ENCODE results near the gene VIM.

The VIM gene

DNA sequence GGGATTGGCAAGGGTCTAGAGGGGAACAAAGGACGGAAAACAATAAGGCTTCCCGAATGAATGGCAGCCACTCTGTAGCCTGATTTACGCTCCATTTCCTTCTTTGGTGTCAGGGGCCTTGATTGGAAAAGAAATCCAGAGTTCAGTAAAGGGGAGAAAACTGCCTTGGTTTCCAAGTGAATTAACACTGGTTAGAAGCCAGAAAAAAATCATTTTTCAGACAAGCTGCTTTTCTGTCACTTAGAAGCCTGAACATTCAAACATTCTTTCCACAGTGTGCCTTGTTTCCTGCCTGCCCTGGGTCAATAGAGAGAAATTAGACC, 26.3 kb upstream of the VIM start:
- no peak for ATAC-seq
- Mint-ChIP-seq H3K27ac (peak overlapping the region; percentile 92), H3K36me3 (no peaks in the 10 kb centered on the region), H3K4me1 (peaks cover 29% of the 10 kb centered on the region), H3K9me3 (no peaks in the 10 kb centered on the region), H3K4me3 (peak overlapping the region; percentile 89), H3K27me3 (no peaks in the 10 kb centered on the region)

DNA sequence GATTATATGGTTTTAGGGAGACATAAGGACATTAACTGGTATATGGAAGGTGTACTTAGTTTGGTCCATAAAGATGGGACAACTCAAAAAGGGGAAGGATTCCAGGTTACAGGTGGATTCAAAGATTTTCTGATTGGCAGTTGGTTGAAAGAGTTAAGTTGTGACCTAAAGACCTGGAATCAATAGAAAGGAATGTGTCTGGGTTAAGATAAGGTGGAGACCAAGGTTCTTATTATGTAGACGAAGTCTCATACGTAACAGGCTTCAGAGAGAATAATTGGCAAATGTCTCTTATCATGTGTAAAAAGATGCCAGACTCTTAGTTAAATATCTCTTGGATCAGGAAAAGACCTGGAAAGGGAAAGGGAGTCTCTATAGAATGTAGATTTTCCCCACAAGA, 25.5 kb upstream of the VIM start:
- Mint-ChIP-seq H3K27me3 (no peaks in the 10 kb centered on the region), H3K4me1 (peaks cover 30% of the 10 kb centered on the region), H3K27ac (peak overlapping the region; percentile 92), H3K36me3 (no peaks in the 10 kb centered on the region), H3K9me3 (no peaks in the 10 kb centered on the region), H3K4me3 (no peak overlapping the region)
- no peak for ATAC-seq

DNA sequence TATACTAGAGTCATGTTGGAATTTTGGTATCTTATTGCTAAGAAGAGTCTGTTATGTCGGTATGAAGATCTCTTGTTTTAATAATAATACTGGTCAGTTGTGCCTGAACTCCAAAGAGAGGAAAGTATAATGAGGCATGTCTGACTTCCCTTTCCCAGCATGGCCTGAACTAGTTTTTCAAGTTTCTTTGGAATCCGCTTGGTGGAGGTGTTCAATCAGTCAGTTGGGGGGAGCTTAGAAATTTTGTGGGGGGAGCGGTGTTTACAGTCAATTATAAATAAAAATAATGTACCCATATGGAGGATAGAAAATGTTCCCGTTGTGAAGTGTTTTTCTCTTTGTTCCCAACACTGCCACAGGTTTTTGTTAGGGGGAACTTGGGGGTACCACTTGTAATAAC, 25.0 kb upstream of the VIM start:
- no peak overlapping the region for H3K4me3 Mint-ChIP-seq
- H3K27ac Mint-ChIP-seq: peak overlapping the region; percentile 92
- H3K36me3 Mint-ChIP-seq: no peaks in the 10 kb centered on the region
- peaks cover 30% of the 10 kb centered on the region for H3K4me1 Mint-ChIP-seq
- H3K9me3 Mint-ChIP-seq: no peaks in the 10 kb centered on the region
- ATAC-seq: no peak
- no peaks in the 10 kb centered on the region for H3K27me3 Mint-ChIP-seq

DNA sequence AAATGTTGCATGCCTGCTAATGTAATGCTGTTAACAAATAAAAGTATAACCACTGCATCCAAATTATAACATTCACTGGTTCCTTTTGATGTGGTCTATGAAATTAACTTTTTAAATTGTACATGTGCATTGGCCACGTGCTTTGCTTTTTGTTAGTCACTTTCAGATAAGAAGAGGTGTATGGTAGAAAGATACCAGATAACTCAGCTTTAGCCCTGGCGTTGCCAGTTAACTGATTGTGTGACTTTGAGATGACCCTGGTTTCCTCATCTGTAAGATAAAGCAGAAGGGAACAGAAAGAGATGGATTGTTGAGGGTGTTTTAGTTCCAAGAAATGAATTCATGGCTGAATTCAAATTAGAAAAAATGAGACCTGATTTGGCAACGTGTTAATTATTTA, 24.6 kb upstream of the VIM start:
- Mint-ChIP-seq H3K4me3 (no peak overlapping the region), H3K27ac (no peak overlapping the region), H3K27me3 (no peaks in the 10 kb centered on the region), H3K36me3 (no peaks in the 10 kb centered on the region), H3K9me3 (no peaks in the 10 kb centered on the region), H3K4me1 (peaks cover 30% of the 10 kb centered on the region)
- no peak for ATAC-seq

DNA sequence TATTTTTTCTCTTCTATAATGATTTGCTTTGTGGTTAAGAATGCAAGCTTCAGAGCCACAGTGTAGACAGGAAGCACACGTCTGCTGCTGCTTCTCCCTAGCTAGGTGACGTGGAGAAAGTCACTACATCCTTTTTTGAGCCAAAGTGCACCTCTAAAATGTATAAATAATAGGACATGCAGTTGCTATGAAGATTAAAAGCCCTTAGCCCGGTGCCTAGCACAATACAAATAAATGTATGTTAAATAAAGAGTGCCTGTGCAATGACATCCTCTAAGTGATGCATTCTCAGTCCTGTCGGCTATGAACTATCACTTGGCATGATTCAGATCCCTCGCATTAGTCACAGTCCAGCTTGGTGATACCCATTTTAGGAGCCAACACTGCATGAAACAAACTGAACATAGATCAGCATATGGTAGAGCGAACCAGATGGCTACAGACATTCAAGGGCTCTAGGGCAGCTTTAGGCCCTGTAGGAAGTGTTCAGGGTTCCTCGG, 21.8 kb upstream of the VIM start:
- no peak overlapping the region for H3K4me3 Mint-ChIP-seq
- ATAC-seq: peak; percentile 82
- H3K27me3 Mint-ChIP-seq: no peaks in the 10 kb centered on the region
- H3K4me1 Mint-ChIP-seq: peaks cover 8% of the 10 kb centered on the region
- H3K36me3 Mint-ChIP-seq: no peaks in the 10 kb centered on the region
- H3K27ac Mint-ChIP-seq: peak overlapping the region; percentile 85
- no peaks in the 10 kb centered on the region for H3K9me3 Mint-ChIP-seq

DNA sequence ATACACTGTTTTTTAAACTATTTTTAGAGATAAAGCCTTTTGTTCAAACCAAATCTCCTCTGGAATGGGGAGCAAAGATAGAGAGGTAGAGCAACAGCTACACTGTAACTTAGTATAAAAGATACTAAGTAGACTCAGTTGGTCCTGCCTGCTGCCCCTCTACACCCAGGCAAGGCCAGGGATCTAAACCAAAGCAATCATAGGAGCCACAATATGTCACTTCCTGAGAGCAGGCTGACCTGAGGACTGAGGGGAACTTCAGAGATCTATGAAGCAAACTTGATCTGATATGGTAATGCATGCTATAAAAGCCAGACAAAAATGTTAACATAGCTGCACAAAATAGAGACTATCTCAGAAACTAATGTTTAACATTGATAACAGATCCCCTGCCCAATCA, 19.6 kb upstream of the VIM start:
- no peak overlapping the region for H3K4me3 Mint-ChIP-seq
- H3K36me3 Mint-ChIP-seq: peaks cover 6% of the 10 kb centered on the region
- no peak for ATAC-seq
- H3K9me3 Mint-ChIP-seq: no peaks in the 10 kb centered on the region
- H3K27ac Mint-ChIP-seq: no peak overlapping the region
- no peaks in the 10 kb centered on the region for H3K27me3 Mint-ChIP-seq
- peaks cover 8% of the 10 kb centered on the region for H3K4me1 Mint-ChIP-seq

DNA sequence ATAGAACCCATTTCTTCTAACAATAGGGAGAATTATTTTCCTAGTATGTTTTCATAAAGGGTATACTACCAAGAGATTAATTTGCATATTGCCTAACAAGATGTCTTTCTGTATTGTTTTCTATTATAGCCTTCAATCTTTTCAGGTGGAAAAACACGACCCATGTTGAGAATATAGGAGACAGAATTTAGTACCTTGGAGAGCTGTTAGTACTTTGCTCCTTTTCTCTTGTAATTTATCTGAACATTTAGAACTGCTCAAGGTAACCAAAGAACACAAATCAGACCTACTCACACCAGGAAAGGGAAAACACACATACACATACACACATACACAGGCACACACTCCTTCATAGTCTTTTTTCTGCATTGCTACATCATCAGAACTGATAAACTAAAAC, 18.7 kb upstream of the VIM start:
- H3K9me3 Mint-ChIP-seq: no peaks in the 10 kb centered on the region
- H3K4me1 Mint-ChIP-seq: peaks cover 8% of the 10 kb centered on the region
- H3K36me3 Mint-ChIP-seq: peaks cover 6% of the 10 kb centered on the region
- no peak for ATAC-seq
- no peak overlapping the region for H3K4me3 Mint-ChIP-seq
- H3K27me3 Mint-ChIP-seq: no peaks in the 10 kb centered on the region
- H3K27ac Mint-ChIP-seq: no peak overlapping the region

DNA sequence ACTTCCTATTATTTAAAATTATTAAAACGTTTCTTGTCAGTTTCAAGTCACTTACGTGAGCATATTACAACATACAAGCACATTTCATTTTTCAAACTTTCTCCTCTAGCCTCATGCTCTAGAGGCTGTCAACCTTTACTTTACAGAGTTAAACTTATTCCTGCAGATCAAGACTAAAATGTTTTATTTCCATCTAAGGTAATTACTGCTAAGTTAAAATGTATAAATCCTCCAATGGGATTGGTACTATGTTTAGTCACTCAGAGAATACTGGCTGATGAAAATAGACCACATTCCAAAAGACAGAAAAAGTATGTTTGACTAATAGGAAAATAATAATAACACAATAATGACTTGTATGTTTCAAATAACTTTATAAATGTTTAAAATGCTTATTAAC, 18.2 kb upstream of the VIM start:
- ATAC-seq: no peak
- peaks cover 8% of the 10 kb centered on the region for H3K4me1 Mint-ChIP-seq
- no peak overlapping the region for H3K27ac Mint-ChIP-seq
- H3K27me3 Mint-ChIP-seq: no peaks in the 10 kb centered on the region
- H3K9me3 Mint-ChIP-seq: no peaks in the 10 kb centered on the region
- H3K4me3 Mint-ChIP-seq: no peak overlapping the region
- peaks cover 6% of the 10 kb centered on the region for H3K36me3 Mint-ChIP-seq

DNA sequence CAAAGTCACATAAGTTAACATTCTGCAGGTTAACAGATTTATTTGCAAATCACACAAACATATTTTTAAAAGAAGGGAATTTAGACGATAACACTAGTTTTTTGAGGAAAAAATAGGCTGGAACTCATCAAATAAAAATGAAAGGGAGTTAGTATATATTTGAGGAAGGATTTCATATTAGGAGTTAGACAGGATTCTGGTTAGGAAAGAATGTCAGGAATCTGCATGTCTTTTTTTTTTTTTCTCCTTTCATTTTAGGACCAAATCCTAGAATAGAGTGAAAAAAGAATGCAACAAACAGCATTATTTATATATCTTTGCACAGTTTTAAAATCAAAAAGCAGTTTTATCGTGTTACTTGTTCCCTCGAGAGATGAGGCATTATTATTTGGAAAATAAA, 17.7 kb upstream of the VIM start:
- ATAC-seq: no peak
- H3K4me1 Mint-ChIP-seq: peaks cover 8% of the 10 kb centered on the region
- no peaks in the 10 kb centered on the region for H3K27me3 Mint-ChIP-seq
- H3K27ac Mint-ChIP-seq: no peak overlapping the region
- no peak overlapping the region for H3K4me3 Mint-ChIP-seq
- H3K9me3 Mint-ChIP-seq: no peaks in the 10 kb centered on the region
- H3K36me3 Mint-ChIP-seq: peaks cover 6% of the 10 kb centered on the region

DNA sequence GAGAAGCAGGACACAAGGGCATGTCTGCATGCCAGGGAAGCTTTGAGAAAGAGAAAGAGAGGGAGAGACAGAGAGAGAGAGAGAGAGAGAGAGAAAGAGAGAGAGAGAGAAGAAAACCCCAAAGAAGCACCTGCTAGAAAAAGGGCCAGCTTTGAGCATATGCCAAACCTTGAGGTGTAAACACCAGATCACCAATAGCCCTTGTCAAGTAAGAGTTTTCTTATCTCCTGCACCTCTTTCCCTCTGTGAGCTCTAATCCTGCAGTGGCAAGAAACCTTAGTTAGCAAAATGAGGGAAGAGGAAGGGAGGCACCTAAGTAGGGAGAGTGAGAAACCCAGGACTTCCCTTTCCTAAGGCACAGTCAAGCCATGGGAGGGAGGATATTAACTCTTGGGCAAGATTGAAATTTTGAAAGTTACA, 15.2 kb upstream of the VIM start:
- no peaks in the 10 kb centered on the region for H3K27me3 Mint-ChIP-seq
- no peaks in the 10 kb centered on the region for H3K9me3 Mint-ChIP-seq
- H3K4me3 Mint-ChIP-seq: no peak overlapping the region
- no peak overlapping the region for H3K27ac Mint-ChIP-seq
- H3K4me1 Mint-ChIP-seq: peaks cover 13% of the 10 kb centered on the region
- H3K36me3 Mint-ChIP-seq: peaks cover 6% of the 10 kb centered on the region
- ATAC-seq: no peak

DNA sequence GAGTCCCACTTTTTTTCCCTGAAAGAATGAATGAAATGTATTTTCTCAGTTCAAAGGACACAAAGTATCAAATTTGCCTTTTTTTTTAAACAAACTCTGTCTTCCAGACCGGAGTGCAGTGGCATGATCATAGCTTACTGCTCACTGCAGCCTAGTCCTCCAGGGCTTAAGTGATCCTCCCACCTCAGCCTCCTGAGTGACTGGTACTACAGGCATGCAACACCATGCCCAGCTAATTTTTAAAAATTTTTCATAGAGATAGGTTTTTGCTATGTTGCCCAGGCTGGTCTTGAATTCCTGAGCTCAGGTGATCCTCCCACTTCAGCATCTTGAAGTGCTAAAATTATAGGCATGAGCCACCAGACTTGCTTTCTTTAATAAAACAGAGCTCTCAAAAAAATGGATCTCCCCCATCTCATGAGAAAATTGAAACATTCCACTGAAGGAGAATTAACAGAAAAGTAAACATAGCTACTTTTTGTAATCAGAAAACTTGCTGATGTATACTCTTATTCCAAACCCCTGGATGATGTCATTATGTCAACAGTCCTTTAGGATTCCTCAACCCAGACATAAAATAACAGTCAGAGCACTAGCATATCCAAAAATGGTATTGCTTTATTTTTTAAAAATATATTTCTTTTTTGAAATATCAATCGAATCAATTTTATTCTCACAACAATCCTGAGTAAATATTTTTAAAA, 14.2 kb upstream of the VIM start:
- Mint-ChIP-seq H3K4me1 (peaks cover 14% of the 10 kb centered on the region), H3K4me3 (no peak overlapping the region), H3K27ac (no peak overlapping the region), H3K9me3 (no peaks in the 10 kb centered on the region), H3K36me3 (peaks cover 6% of the 10 kb centered on the region), H3K27me3 (no peaks in the 10 kb centered on the region)
- no peak for ATAC-seq

DNA sequence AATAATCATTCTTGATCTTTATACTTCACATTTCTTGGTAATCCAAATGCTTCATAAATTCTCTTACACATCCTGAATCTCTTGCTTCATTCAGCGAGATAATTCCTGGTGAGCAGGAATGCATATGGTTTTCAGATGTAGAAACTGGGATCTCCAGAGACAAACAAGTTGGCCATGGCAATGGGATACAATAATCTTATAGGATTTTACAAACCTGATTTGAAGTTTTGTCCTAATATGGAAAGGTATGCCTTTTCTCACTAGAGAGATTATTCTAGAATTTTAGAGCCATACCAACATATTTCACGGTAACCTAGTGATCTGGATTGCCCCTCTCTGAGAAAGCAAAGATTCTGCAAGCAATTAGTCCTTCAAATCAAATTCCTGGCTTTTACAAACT, 13.5 kb upstream of the VIM start:
- no peak for ATAC-seq
- H3K27me3 Mint-ChIP-seq: no peaks in the 10 kb centered on the region
- H3K9me3 Mint-ChIP-seq: no peaks in the 10 kb centered on the region
- peaks cover 6% of the 10 kb centered on the region for H3K36me3 Mint-ChIP-seq
- peaks cover 14% of the 10 kb centered on the region for H3K4me1 Mint-ChIP-seq
- H3K4me3 Mint-ChIP-seq: no peak overlapping the region
- peak overlapping the region; percentile 35 for H3K27ac Mint-ChIP-seq

DNA sequence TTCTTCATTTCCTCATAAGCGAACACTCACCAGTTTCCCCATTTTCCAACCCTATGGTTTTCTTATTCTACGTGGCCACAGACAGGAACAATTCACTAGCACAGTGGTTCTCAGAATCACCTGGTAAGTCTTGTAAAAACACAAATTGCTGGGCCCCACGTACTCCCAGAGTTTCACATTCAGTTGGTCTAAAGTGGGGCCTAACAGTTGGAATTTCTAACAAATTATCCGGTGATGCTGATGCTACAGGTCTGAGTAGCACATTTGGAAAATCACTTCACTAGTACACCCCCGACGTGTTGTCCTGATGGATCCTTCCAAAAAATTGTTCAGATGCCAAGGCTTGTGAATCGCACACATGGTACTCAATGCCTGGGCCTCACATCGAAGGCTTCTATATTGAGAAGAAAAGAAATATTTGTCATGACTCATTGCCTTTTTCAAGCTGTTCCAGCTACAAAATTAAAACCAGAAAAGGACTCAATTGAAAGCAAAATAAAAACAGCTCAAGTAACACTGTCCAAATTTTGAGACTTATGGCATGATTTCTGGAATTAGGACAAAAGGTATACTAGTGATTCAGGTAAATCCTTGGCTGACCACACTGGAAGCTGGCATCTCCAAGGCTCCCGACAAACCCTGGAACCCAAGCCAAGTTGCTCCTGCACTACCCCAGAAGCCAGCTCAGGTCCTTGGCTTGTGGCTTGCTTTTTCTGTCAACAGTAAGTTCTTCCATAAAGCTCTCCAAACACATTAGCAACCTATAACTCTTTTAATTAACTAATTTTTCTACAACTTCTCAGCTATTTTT, 12.9 kb upstream of the VIM start:
- H3K4me3 Mint-ChIP-seq: no peak overlapping the region

DNA sequence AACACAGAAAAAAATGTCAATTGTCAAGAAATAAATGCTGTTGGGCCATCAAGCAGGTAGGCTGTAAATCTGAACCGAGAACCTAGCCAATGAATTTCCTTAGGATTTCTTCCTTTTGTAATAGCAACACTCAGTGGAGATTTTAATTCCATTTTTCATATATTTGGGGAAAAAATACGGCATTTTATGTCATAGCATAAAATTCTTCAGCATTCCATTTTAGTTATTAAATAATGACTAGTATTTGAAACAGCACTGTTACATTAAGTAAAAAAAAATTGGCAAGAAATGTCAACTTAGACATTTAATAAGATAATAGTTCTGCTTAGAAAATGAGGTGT, 12.3 kb upstream of the VIM start:
- Mint-ChIP-seq H3K4me1 (peaks cover 14% of the 10 kb centered on the region), H3K27me3 (no peaks in the 10 kb centered on the region), H3K4me3 (no peak overlapping the region), H3K36me3 (peaks cover 6% of the 10 kb centered on the region), H3K9me3 (no peaks in the 10 kb centered on the region), H3K27ac (peak overlapping the region; percentile 89)
- no peak for ATAC-seq

More for the DNA sequence above, 12.9 kb upstream of the VIM start:
- no peak for ATAC-seq
- Mint-ChIP-seq H3K36me3 (peaks cover 6% of the 10 kb centered on the region), H3K9me3 (no peaks in the 10 kb centered on the region), H3K27ac (peak overlapping the region; percentile 35), H3K4me1 (peaks cover 14% of the 10 kb centered on the region), H3K27me3 (no peaks in the 10 kb centered on the region)

DNA sequence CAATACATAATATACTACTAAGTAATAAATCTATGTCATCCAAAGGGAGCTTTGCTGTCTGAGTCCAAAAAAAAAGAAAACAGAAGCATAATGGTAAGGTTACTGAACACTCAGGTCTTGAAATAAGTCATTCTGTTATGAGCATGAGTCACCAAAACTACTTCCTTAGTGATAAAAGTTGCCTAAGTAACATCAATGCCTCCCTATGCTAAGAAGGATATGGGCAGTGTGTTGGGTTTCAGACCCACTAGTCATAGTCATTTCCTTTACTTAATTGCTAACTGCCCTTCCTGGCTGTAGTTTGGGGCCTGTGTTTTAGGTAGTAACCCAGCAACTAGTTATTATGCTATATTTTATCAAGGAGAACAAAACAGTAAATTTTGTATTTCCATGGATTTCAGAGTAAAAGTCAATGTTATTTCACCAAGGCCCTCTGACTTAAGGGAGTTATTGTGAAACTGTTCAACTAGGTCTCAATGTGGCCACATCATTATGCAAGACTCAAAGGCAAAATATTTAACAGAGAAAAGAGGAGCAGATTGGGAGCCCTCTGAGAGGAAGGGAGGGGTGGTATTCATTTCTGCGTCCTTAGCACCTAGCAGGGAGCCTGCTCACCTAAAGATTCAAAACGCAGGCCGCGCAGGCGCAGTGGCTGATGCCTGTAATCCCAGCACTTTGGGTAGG, 11.7 kb upstream of the VIM start:
- H3K4me1 Mint-ChIP-seq: peaks cover 14% of the 10 kb centered on the region
- ATAC-seq: peak; percentile 99
- no peaks in the 10 kb centered on the region for H3K27me3 Mint-ChIP-seq
- H3K9me3 Mint-ChIP-seq: no peaks in the 10 kb centered on the region
- no peak overlapping the region for H3K4me3 Mint-ChIP-seq
- peak overlapping the region; percentile 89 for H3K27ac Mint-ChIP-seq
- peaks cover 6% of the 10 kb centered on the region for H3K36me3 Mint-ChIP-seq
